Panc1 (cell line): ENCODE results near the gene DLL1. TPM values are rescaled to one million over a fixed set of nuclear protein-coding genes. Genes with fewer than 3 reads are reported as not detected.
"Not testable (repeated sequence)": the region's sequence is repeated elsewhere in the genome, so short reads cannot be mapped to it uniquely, and the experiment has no call there.

ENCODE experiments used
- ATAC-seq: fragments of 200-7000 bp; cut with Tn5 transposase; 2 replicates; pipeline ENCODE4 v1.9.1; 2020; ENCODE audit warnings: mild to moderate bottlenecking, moderate library complexity
- BruUV-seq: library from RNA; stranded (reverse); fragments of 400-500 nt; replicated peaks from 2 replicates; lab custom pipeline; 2021; lab: Mats Ljungman, UMichigan
- CTCF ChIA-PET: fragments of 300-600 bp; sonication (Branson Sonifier 250); formaldehyde crosslinking; loops from one replicate; lab custom pipeline; 2022; ENCODE audit warnings: antibody characterized with exemption; lab: Charles Lee
- POLR2A ChIA-PET: fragments of 300-600 bp; sonication (Branson Sonifier 250); formaldehyde crosslinking; loops from one replicate; lab custom pipeline; 2022; ENCODE audit warnings: antibody characterized with exemption; lab: Charles Lee
- DNase-seq: peaks from one replicate; pipeline ENCODE4 v3.0.0-alpha.2; 2010; ENCODE audit warnings: low read depth, low spot score
- H3K27ac ChIP-seq: 2 replicates; pipeline ENCODE4 v1.5.1; 2011; ENCODE audit warnings: mild to moderate bottlenecking, low read length, inconsistent platforms
- H3K27me3 ChIP-seq: fragments of 200-500 bp; sonication (Bioruptor generic); 2 replicates; pipeline ENCODE4 v1.6.0; 2014; ENCODE audit warnings: low read length, inconsistent platforms; ENCODE audit not compliant: control insufficient read depth, insufficient read depth
- H3K36me3 ChIP-seq: fragments of 200-500 bp; sonication (Bioruptor generic); 2 replicates; pipeline ENCODE4 v1.5.1; 2014; ENCODE audit warnings: inconsistent platforms, mild to moderate bottlenecking, low read length, moderate library complexity; ENCODE audit not compliant: control insufficient read depth, insufficient read depth
- H3K4me1 ChIP-seq: 2 replicates; pipeline ENCODE4 v1.5.1; 2011; ENCODE audit warnings: inconsistent platforms, mild to moderate bottlenecking, low read length, moderate library complexity; ENCODE audit not compliant: control insufficient read depth, insufficient read depth
- H3K4me3 ChIP-seq, 2 experiments: 2 replicates each; pipeline ENCODE4 v1.5.1; 2011 to 2012; ENCODE audit warnings: low read depth in 2 of 2, low read length in 2 of 2, mild to moderate bottlenecking in 2 of 2, inconsistent platforms in 1 of 2, moderate library complexity in 1 of 2
- H3K9me3 ChIP-seq: fragments of 200-500 bp; sonication (Bioruptor generic); 2 replicates; pipeline ENCODE4 v1.5.1; 2014; ENCODE audit warnings: low read depth, mild to moderate bottlenecking, inconsistent platforms, low read length, moderate library complexity; ENCODE audit not compliant: control insufficient read depth, insufficient read depth
- CTCF ChIP-seq: fragments of 450-650 bp; IDR thresholded peaks from 2 replicates; pipeline ENCODE4 v1.5.1; 2017; ENCODE audit warnings: mild to moderate bottlenecking
- POLR2AphosphoS5 ChIP-seq: IDR thresholded peaks from 2 replicates; pipeline ENCODE4 v1.6.1; 2012; ENCODE audit warnings: mild to moderate bottlenecking, low read depth, low read length, moderate library complexity
- SIN3A ChIP-seq: IDR thresholded peaks from 2 replicates; pipeline ENCODE4 v1.6.1; 2012; ENCODE audit warnings: low read depth, mild to moderate bottlenecking, low read length, moderate library complexity, borderline replicate concordance; ENCODE audit not compliant: insufficient read depth
- TCF7L2 ChIP-seq: IDR thresholded peaks from 2 replicates; pipeline ENCODE4 v1.6.1; 2011; ENCODE audit warnings: mild to moderate bottlenecking, low read depth, low read length, inconsistent platforms
- in situ Hi-C: cut with HindIII; loops from 2 replicates; pipeline ENCODE4 v1.10.0; 2016; ENCODE audit warnings: low sequenced_read_pairs, low pct_unique_long_range_greater_than_20kb
- intact Hi-C: fragments of 100-400 bp; cut with micrococcal nuclease; formaldehyde crosslinking; loops from one replicate; pipeline ENCODE4 v1.10.0; 2022; ENCODE audit not compliant: unreplicated experiment
- total RNA-seq: library from RNA; stranded (reverse); gene quantifications from one replicate; pipeline ENCODE4 v1.2.1, GENCODE V29; 2021; ENCODE audit not compliant: unreplicated experiment
- TF ChIP-seq, protein P1 (sequence below), 2 experiments: IDR thresholded peaks; 2 replicates each; pipeline ENCODE4 v1.6.1; 2011 to 2012; ENCODE audit warnings: low read depth in 2 of 2, control low read depth in 1 of 2, low read length in 1 of 2, mild to moderate bottlenecking in 1 of 2, moderate library complexity in 1 of 2; ENCODE audit not compliant: insufficient read depth in 1 of 2

Gene DLL1
- total RNA-seq, 1 experiment from 2014 or later, result 2.4 TPM

- POLR2A ChIA-PET, result interaction anchor here (0.7 kb wide), 1 partner anchor 1990 kb away, joined by 7 read pairs; no protein-coding TSS in a partner anchor
- intact Hi-C loops, result no loop called here
- ATAC-seq, result no peak
Measured at GRCh38 chr6:170266061-170266825, 24.6 kb downstream of the DLL1 start.

DNA sequence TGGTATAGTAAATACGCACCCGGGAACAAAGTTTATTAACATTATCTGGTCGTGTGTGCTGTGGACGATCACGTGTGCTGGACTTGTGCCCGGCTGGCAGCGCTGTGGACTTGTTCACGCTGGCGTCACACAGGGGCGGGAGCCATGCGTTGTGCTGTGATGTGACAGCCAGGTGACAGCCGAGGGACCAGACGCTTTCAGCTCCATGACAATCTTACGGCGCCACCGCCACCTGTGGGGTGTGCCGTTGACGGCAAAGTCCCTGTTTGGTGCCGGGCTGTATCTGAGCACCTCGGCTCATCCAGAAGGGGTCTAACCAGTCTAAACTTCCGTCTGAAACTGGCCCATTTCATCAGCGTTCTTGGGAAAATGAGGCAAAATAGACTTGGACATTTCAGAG, 25.2 kb downstream of the DLL1 start:
- Histone ChIP-seq H3K27me3 (no peaks in the 10 kb centered on the region), H3K27ac (no peak overlapping the region), H3K9me3 (no peaks in the 10 kb centered on the region), H3K4me1 (no peaks in the 10 kb centered on the region), H3K36me3 (no peaks in the 10 kb centered on the region), H3K4me3 (no peak overlapping the region)
- intact Hi-C loops (no loop called here), in situ Hi-C loops (no loop called here)
- ChIA-PET CTCF (no interaction called here), POLR2A (no interaction called here)
- DNase-seq (no peak), ATAC-seq (no peak)
- TF ChIP-seq, protein P1, sequence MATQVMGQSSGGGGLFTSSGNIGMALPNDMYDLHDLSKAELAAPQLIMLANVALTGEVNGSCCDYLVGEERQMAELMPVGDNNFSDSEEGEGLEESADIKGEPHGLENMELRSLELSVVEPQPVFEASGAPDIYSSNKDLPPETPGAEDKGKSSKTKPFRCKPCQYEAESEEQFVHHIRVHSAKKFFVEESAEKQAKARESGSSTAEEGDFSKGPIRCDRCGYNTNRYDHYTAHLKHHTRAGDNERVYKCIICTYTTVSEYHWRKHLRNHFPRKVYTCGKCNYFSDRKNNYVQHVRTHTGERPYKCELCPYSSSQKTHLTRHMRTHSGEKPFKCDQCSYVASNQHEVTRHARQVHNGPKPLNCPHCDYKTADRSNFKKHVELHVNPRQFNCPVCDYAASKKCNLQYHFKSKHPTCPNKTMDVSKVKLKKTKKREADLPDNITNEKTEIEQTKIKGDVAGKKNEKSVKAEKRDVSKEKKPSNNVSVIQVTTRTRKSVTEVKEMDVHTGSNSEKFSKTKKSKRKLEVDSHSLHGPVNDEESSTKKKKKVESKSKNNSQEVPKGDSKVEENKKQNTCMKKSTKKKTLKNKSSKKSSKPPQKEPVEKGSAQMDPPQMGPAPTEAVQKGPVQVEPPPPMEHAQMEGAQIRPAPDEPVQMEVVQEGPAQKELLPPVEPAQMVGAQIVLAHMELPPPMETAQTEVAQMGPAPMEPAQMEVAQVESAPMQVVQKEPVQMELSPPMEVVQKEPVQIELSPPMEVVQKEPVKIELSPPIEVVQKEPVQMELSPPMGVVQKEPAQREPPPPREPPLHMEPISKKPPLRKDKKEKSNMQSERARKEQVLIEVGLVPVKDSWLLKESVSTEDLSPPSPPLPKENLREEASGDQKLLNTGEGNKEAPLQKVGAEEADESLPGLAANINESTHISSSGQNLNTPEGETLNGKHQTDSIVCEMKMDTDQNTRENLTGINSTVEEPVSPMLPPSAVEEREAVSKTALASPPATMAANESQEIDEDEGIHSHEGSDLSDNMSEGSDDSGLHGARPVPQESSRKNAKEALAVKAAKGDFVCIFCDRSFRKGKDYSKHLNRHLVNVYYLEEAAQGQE (IDR thresholded peaks at IDR 0.05; ENCODE audit: insufficient read depth in 1 of 2, low read depth in 2 of 2, low read length in 1 of 2), result no peak
- no peak for TF ChIP-seq CTCF
- no peak for TF ChIP-seq SIN3A
- no peak for TF ChIP-seq POLR2AphosphoS5
- TF ChIP-seq TCF7L2, result no peak
- BruUV-seq, result no TSS peak

More at GRCh38 chr6:170266061-170266825, 24.6 kb downstream of the DLL1 start:
- Histone ChIP-seq H3K4me1 (no peaks in the 10 kb centered on the region), H3K27me3 (no peaks in the 10 kb centered on the region), H3K9me3 (no peaks in the 10 kb centered on the region), H3K36me3 (no peaks in the 10 kb centered on the region), H3K4me3 (no peak overlapping the region), H3K27ac (no peak overlapping the region)
- CTCF ChIA-PET, result no interaction called here
- TF ChIP-seq, protein P1 (IDR thresholded peaks at IDR 0.05; ENCODE audit: insufficient read depth in 1 of 2, low read depth in 2 of 2, low read length in 1 of 2), result no peak
- TF ChIP-seq SIN3A (no peak), TCF7L2 (no peak)
- DNase-seq, result no peak
- BruUV-seq, result no TSS peak
- in situ Hi-C loops, result no loop called here

DNA sequence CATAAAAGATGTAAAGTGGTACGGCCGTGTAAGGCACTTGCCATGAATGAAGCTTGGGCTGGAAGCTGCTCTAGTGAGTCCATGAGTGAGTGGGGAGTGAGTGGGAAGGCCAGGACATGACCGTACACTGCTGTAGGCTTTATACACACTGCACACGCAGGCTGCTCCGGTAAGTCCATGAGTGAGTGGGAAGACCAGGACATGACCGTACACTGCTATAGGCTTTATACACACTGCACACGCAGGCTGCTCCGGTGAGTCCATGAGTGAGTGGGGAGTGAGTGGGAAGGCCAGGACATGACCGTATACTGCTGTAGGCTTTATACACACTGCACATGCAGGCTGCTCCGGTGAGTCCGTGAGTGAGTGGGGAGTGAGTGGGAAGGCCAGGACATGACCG, 26.2 kb downstream of the DLL1 start:
- H3K36me3 ChIP-seq, BruUV-seq, H3K4me3 ChIP-seq, DNase-seq, H3K27ac ChIP-seq, intact Hi-C loops, in situ Hi-C loops, H3K27me3 ChIP-seq, H3K4me1 ChIP-seq, H3K9me3 ChIP-seq, ATAC-seq: not testable (repeated sequence)
- CTCF ChIA-PET, result interaction anchor here (0.6 kb wide), 1 partner anchor 550 kb away, joined by 3 read pairs; no protein-coding TSS in a partner anchor
- POLR2A ChIA-PET, result interaction anchor here (0.7 kb wide), 1 partner anchor 446 kb away, joined by 3 read pairs; no protein-coding TSS in a partner anchor
